ENCODE results near the gene FOXO3.
A peak's percentile ranks its signal among the peaks of the same experiment; 100 is the strongest.
"Not testable (repeated sequence)": the region's sequence is repeated elsewhere in the genome, so short reads cannot be mapped to it uniquely, and the experiment has no call there.

FOXO3 gene

DNA sequence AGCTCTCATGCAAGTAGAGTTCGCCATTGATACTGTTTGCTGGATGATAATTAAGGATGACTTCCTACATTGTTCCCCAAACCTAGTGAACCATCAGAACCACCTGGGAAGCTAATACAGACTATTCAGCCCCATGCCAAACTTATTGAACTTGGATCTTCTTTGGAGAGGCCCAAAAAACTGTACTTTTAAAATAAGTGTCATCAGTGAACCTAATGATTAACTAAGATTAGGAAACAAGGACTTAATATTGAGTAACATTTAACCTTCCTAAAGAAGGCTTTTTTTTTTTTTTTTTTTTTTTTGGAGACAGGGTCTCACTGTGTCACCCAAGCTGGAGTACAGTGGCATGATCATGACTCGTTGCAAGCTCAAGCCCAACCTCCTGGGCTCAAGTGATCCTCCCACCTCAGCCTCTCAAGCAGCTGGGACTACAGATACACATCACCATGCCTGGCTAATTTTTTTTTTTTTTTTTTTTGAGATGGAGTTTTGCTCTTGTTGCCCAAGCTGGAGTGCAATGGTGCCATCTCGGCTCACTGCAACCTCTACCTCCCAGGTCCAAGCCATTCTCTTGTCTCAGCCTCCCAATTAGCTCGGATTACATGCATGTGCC is 24.7 kb upstream of the FOXO3 start:
- not testable (repeated sequence) for H3K27me3 ChIP-seq (ENCODE audit: control insufficient read depth in 1 of 2, insufficient read depth in 2 of 2, low read length in 2 of 2); H3K4me3 ChIP-seq (ENCODE audit: low read length in 2 of 2); H3K27ac ChIP-seq (ENCODE audit: low read length); H3K4me1 ChIP-seq (ENCODE audit: control insufficient read depth, insufficient read depth, low read length); H3K9me3 ChIP-seq (ENCODE audit: control insufficient read depth in 2 of 2, low read length in 2 of 2); H3K36me3 ChIP-seq (ENCODE audit: control insufficient read depth in 2 of 2, insufficient read depth in 2 of 2, low read length in 2 of 2); H3K9ac ChIP-seq (ENCODE audit: low read length in 2 of 2)

- H3K36me3 ChIP-seq (ENCODE audit: control insufficient read depth in 2 of 2, insufficient read depth in 2 of 2, low read length in 2 of 2): no peaks in the 10 kb centered on the region
- H3K4me1 ChIP-seq (ENCODE audit: control insufficient read depth, insufficient read depth, low read length): peaks cover 16% of the 10 kb centered on the region
- no peak overlapping the region for H3K27ac ChIP-seq (ENCODE audit: low read length)
- H3K4me3 ChIP-seq (ENCODE audit: low read length in 2 of 2): peak overlapping the region in 1 of 2 donors; percentile 16
- H3K27me3 ChIP-seq (ENCODE audit: control insufficient read depth in 1 of 2, insufficient read depth in 2 of 2, low read length in 2 of 2): no peaks in the 10 kb centered on the region
- H3K9ac ChIP-seq (ENCODE audit: low read length in 2 of 2): peak overlapping the region in 1 of 2 donors; percentile 21
- no peaks in the 10 kb centered on the region for H3K9me3 ChIP-seq (ENCODE audit: control insufficient read depth in 2 of 2, low read length in 2 of 2)
Observed at GRCh38 chr6:108541843-108542759, 18.6 kb upstream of the FOXO3 start.

- no peaks in the 10 kb centered on the region for H3K36me3 ChIP-seq (ENCODE audit: control insufficient read depth in 2 of 2, insufficient read depth in 2 of 2, low read length in 2 of 2)
- no peak overlapping the region for H3K4me3 ChIP-seq (ENCODE audit: low read length in 2 of 2)
- H3K27ac ChIP-seq (ENCODE audit: low read length): no peak overlapping the region
- H3K27me3 ChIP-seq (ENCODE audit: control insufficient read depth in 1 of 2, insufficient read depth in 2 of 2, low read length in 2 of 2): no peaks in the 10 kb centered on the region
- no peaks in the 10 kb centered on the region for H3K9me3 ChIP-seq (ENCODE audit: control insufficient read depth in 2 of 2, low read length in 2 of 2)
- H3K9ac ChIP-seq (ENCODE audit: low read length in 2 of 2): no peak overlapping the region
- H3K4me1 ChIP-seq (ENCODE audit: control insufficient read depth, insufficient read depth, low read length): peaks cover 16% of the 10 kb centered on the region
Observed at GRCh38 chr6:108543175-108543940, 17.4 kb upstream of the FOXO3 start.

GRCh38 chr6:108544606-108545005 is 16.1 kb upstream of the FOXO3 start:
- Histone ChIP-seq H3K27ac (ENCODE audit: low read length) (no peak overlapping the region), H3K9ac (ENCODE audit: low read length in 2 of 2) (no peak overlapping the region), H3K36me3 (ENCODE audit: control insufficient read depth in 2 of 2, insufficient read depth in 2 of 2, low read length in 2 of 2) (no peaks in the 10 kb centered on the region), H3K9me3 (ENCODE audit: control insufficient read depth in 2 of 2, low read length in 2 of 2) (no peaks in the 10 kb centered on the region), H3K4me1 (ENCODE audit: control insufficient read depth, insufficient read depth, low read length) (peaks cover 16% of the 10 kb centered on the region), H3K4me3 (ENCODE audit: low read length in 2 of 2) (no peak overlapping the region), H3K27me3 (ENCODE audit: control insufficient read depth in 1 of 2, insufficient read depth in 2 of 2, low read length in 2 of 2) (no peaks in the 10 kb centered on the region)

- H3K9ac ChIP-seq (ENCODE audit: low read length in 2 of 2): no peak overlapping the region
- H3K36me3 ChIP-seq (ENCODE audit: control insufficient read depth in 2 of 2, insufficient read depth in 2 of 2, low read length in 2 of 2): no peaks in the 10 kb centered on the region
- H3K9me3 ChIP-seq (ENCODE audit: control insufficient read depth in 2 of 2, low read length in 2 of 2): no peaks in the 10 kb centered on the region
- H3K27ac ChIP-seq (ENCODE audit: low read length): no peak overlapping the region
- H3K4me3 ChIP-seq (ENCODE audit: low read length in 2 of 2): no peak overlapping the region
- no peaks in the 10 kb centered on the region for H3K27me3 ChIP-seq (ENCODE audit: control insufficient read depth in 1 of 2, insufficient read depth in 2 of 2, low read length in 2 of 2)
- peaks cover 16% of the 10 kb centered on the region for H3K4me1 ChIP-seq (ENCODE audit: control insufficient read depth, insufficient read depth, low read length)
Observed at GRCh38 chr6:108546079-108547049, 14.4 kb upstream of the FOXO3 start.

DNA sequence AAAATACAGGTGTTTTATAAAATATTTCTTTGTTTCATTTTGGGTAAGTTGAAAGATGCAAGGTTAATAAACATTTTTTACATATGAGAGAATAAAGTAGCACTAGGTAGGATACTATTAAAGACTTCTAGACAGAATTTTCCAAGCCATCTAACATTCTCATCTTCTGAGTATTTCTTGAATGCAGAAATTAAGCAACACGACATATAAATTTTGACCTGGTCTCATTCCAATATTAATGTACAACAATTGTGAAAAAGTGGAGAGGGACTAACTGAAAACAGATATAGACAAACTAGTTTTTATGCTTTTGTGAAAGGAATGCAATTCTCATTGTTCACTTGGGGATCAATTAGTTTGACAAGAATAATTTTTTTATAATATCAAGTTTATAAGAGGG is 11.5 kb upstream of the FOXO3 start:
- Histone ChIP-seq H3K4me1 (ENCODE audit: control insufficient read depth, insufficient read depth, low read length) (peaks cover 7% of the 10 kb centered on the region), H3K9ac (ENCODE audit: low read length in 2 of 2) (no peak overlapping the region), H3K4me3 (ENCODE audit: low read length in 2 of 2) (no peak overlapping the region), H3K27me3 (ENCODE audit: control insufficient read depth in 1 of 2, insufficient read depth in 2 of 2, low read length in 2 of 2) (no peaks in the 10 kb centered on the region), H3K27ac (ENCODE audit: low read length) (no peak overlapping the region), H3K36me3 (ENCODE audit: control insufficient read depth in 2 of 2, insufficient read depth in 2 of 2, low read length in 2 of 2) (no peaks in the 10 kb centered on the region), H3K9me3 (ENCODE audit: control insufficient read depth in 2 of 2, low read length in 2 of 2) (no peaks in the 10 kb centered on the region)

- Histone ChIP-seq H3K9ac (ENCODE audit: low read length in 2 of 2) (no peak overlapping the region), H3K4me1 (ENCODE audit: control insufficient read depth, insufficient read depth, low read length) (peaks cover 3% of the 10 kb centered on the region), H3K27ac (ENCODE audit: low read length) (no peak overlapping the region), H3K36me3 (ENCODE audit: control insufficient read depth in 2 of 2, insufficient read depth in 2 of 2, low read length in 2 of 2) (no peaks in the 10 kb centered on the region), H3K27me3 (ENCODE audit: control insufficient read depth in 1 of 2, insufficient read depth in 2 of 2, low read length in 2 of 2) (no peaks in the 10 kb centered on the region), H3K4me3 (ENCODE audit: low read length in 2 of 2) (no peak overlapping the region), H3K9me3 (ENCODE audit: control insufficient read depth in 2 of 2, low read length in 2 of 2) (no peaks in the 10 kb centered on the region)
Observed at GRCh38 chr6:108549741-108550140, 11.0 kb upstream of the FOXO3 start.

- Histone ChIP-seq H3K4me3 (ENCODE audit: low read length in 2 of 2) (no peak overlapping the region), H3K9ac (ENCODE audit: low read length in 2 of 2) (no peak overlapping the region), H3K27ac (ENCODE audit: low read length) (no peak overlapping the region), H3K27me3 (ENCODE audit: control insufficient read depth in 1 of 2, insufficient read depth in 2 of 2, low read length in 2 of 2) (no peaks in the 10 kb centered on the region), H3K9me3 (ENCODE audit: control insufficient read depth in 2 of 2, low read length in 2 of 2) (no peaks in the 10 kb centered on the region), H3K36me3 (ENCODE audit: control insufficient read depth in 2 of 2, insufficient read depth in 2 of 2, low read length in 2 of 2) (no peaks in the 10 kb centered on the region), H3K4me1 (ENCODE audit: control insufficient read depth, insufficient read depth, low read length) (peaks cover 2% of the 10 kb centered on the region)
Observed at GRCh38 chr6:108550256-108550655, 10.5 kb upstream of the FOXO3 start.

DNA sequence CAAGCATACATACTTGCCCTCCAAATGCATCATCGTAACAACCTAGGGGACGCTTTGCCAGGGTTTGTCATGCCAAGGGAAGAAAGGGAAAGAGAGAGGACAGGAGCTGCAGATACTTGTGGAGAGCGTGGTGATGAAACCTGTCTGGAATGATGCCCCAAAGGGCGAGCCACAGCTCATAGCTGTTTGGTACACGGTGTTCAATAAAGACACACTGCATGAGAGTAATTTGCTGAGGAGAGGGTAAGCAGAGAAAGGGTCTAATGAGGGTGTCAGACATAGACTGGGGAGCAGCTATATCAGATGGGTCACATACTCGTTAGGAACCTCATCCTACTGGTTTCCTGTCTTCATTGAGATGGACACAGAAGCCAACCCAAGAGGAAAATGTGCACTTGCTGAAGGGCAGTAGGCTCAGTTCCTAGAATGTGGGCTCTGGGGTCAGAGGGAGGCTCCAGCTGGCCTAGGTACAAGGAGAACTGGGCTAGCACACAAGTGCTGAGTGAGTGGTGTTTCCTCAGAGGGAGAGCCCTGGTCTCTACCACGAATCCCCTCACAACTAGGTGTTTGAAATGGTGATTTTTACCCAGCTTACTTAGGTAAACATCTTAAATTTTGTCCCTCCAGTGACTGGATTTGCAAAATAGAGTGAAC is 5.2 kb upstream of the FOXO3 start:
- peaks cover 25% of the 10 kb centered on the region for H3K4me1 ChIP-seq (ENCODE audit: control insufficient read depth, insufficient read depth, low read length)
- peak overlapping the region in 1 of 2 donors; percentile 29 for H3K9ac ChIP-seq (ENCODE audit: low read length in 2 of 2)
- no peaks in the 10 kb centered on the region for H3K9me3 ChIP-seq (ENCODE audit: control insufficient read depth in 2 of 2, low read length in 2 of 2)
- H3K36me3 ChIP-seq (ENCODE audit: control insufficient read depth in 2 of 2, insufficient read depth in 2 of 2, low read length in 2 of 2): no peaks in the 10 kb centered on the region
- peak overlapping the region; percentile 92 for H3K27ac ChIP-seq (ENCODE audit: low read length)
- H3K4me3 ChIP-seq (ENCODE audit: low read length in 2 of 2): peak overlapping the region in 1 of 2 donors; percentile 22
- no peaks in the 10 kb centered on the region for H3K27me3 ChIP-seq (ENCODE audit: control insufficient read depth in 1 of 2, insufficient read depth in 2 of 2, low read length in 2 of 2)
